Activated CD4-positive, alpha-beta T cell treated with anti-CD3 and anti-CD28 coated beads, Interleukin-2, amount 50 U/mL, for 4 hours (primary cell): ENCODE measurements around the gene RILP.
"Not testable (repeated sequence)": the region's sequence is repeated elsewhere in the genome, so short reads cannot be mapped to it uniquely, and the experiment has no call there.

Experiments
- DNase-seq, 2 experiments: peaks; one replicate each; pipeline ENCODE4 v3.0.0-alpha.2; 2020

The RILP gene

GRCh38 chr17:1649844-1650501 lies at the start of gene RILP:
Gene RILP (minus strand): TSS chr17:1649866. CDS start chr17:1649804, 62 bp downstream.
- no peak for DNase-seq

DNA sequence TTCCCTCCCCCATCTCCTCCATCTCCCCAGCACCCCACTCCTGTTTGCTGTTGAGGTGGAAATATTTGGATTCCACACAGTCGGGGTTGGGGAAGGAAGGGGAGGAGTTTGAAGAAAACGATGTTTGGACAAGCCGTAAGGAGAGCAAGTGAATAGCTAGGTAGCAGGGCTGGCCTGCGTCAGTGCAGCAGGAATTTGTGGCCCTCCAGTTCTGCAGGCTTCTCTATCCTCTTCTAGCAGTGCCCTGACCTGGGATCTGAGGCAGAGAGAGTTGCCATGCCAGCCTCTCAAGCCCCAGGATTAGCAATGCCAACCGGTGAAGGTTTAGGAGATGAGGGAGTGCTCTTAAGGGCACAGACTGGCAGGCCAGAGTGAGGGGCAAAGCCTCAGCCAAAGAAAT lies 48.0 kb upstream of the RILP start:
- DNase-seq: no peak

GRCh38 chr17:1695365-1695764 lies 45.7 kb upstream of the RILP start:
- no peak for DNase-seq

- no peak for DNase-seq
These were observed 43.7 kb upstream of the RILP start for GRCh38 chr17:1693339-1693738.

DNA sequence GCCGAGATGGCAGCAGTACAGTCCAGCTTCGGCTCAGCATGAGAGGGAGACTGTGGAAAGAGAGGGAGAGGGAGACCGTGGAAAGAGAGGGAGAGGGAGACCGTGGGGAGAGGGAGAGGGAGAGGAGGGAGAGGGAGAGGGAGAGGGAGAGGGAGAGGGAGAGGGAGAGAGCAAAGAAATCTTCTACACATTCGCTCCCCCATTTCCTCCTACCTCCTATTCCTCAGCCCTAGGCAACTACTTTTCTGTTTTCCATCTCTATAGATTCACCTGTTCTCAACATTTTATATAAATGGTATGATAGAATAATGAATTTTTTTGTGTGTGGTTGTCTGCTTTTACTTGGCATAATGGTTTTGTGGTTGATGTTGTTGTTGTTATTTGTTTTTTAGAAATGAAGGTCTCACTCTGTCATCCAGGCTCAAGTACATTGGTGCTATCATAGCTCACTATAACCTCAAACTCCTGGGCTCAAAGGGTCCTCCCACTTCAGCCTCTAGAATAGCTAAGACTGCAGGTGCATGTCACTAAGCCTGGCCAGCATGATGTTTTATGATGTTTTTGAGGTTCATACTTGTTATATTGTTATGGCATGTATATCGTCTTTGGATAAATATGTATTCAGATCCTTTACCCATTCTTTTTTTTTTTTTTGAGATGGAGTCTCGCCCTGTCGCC lies 41.0 kb upstream of the RILP start:
- no peak for DNase-seq

DNA sequence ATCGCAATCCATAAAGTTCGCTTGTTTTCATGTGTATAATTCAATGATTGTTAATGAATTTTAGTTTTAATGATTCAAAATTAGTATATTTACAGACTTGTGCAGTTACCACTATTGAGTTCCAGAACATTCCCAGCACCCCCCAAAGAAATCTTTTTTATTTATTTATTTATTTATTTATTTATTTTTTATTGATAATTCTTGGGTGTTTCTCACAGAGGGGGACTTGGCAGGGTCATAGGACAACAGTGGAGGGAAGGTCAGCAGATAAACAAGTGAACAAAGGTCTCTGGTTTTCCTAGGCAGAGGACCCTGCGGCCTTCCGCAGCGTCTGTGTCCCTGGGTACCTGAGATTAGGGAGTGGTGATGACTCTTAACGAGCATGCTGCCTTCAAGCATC lies 38.7 kb upstream of the RILP start:
- DNase-seq: not testable (repeated sequence)

GRCh38 chr17:1686086-1686485 lies 36.4 kb upstream of the RILP start:
- no peak for DNase-seq

DNA sequence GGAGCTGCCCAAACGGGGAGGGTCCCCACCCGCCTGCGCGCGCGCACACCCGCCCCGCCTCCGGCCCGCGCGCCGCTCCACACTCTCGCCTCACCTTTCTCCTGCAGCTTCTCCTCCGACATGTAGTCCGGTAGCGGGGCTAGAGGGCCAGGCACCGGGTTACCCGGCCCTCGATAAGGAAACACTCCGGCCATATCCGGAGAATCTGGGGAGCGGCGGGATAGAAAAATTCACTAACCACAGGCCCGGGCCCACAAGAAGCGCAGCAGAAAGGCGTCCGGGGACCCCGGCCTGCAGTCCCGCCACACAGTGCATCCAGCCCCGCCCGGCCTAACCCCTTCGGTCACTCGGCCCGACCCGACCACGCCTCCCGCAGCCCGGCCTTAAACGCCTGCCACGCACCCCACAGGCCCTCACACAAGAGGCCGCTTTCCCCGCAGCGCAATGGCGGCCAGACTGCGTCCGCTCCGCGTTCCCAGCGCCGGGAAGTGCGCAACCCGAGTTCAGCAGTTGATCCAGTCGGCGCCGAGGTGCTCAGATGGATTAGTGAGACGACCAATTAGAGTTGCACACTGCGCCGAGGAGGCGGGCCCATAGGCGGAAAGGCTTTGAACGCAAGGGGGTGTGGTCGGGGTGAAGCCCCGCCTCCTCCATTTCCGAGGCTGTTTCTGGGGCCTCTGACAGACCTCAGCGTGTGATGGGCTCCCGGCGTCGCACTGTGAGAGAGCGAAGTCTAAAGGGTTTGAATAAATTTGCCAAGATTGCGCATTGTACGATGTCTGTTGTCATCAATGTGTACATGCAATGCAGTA lies 34.9 kb upstream of the RILP start, which contains the start of gene PRPF8:
PRPF8 (minus strand) TSS at position 490 of the 812 bp plus-strand sequence; CDS start at position 194, 296 bp downstream.
- peak; percentile 98 for DNase-seq

GRCh38 chr17:1683459-1683858 lies 33.8 kb upstream of the RILP start:
- no peak for DNase-seq

- DNase-seq: no peak
These were observed 26.7 kb upstream of the RILP start for GRCh38 chr17:1676401-1676800.

DNA sequence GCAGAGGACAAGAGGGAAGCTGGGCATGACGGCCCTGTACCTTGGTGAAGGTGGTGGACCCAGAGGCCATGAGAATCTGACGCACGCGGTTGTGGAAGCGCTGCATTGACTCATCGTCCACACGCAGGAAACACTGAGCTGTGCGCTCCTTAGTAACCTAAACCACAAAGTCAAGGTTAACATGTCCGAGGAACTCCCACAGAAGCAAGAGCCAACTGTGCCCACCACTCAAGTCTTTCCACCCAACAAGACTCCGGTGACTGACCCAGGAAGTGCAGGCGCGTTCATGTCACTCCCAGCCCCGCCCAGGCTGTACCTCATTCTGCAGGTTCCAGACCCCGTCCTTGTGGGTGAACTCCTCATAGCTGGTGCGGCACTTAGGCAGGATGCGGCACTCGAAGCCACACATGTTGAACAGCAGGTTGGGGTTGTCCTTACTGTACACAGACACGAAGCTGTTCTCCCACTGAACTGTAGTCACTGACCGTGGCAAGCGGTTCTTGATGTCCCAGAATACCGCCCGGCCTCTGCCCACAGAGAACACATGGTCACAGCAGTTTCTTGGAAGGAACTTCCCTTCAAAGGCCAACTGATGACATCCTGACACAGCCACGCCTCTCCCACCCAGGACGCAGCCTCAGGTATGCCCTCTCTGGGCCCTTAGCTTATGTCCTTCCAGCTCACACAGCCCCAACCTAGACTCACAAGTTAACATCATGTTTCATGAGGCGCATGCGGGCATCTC lies 23.5 kb upstream of the RILP start:
- DNase-seq: peak in 1 of 2 experiments; percentile 9

DNA sequence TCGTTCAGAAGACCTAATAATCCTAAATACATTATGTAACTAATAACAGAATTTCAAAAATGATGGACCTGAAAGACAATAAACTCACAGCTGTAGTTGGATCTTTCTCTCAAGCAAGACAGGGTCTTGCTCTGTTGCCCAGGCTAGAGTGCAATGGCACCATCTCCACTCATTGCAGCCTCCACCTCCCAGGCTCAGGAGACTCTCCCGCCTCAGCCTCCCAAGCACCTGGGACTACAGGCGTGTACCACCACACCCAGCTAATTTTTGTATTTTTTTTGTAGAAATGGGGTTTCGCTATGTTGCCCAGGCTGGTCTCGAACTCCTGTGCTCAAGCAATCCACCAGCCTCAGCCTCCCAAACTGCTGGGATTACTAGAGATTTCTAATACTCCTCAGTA lies 14.3 kb upstream of the RILP start:
- not testable (repeated sequence) for DNase-seq

DNA sequence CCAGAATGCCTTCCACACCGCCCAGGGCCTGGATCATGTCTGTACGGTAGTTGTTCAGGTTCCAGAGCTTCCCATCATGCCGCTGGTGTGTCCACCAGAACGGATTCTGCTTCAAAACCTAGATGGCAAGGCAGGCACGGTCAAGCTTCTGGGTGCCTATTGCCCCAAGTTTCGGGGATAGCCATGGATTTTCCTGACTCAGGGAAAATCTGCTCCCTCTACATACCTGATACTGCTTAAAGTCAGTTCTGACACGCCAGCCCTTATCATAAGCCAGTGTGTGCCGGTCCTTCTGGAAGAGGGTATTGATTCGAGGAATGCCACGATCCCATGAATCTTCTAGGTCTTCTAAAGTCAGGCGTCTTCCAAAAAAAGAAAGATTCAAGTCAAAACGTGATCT lies 11.4 kb upstream of the RILP start:
- no peak for DNase-seq

DNA sequence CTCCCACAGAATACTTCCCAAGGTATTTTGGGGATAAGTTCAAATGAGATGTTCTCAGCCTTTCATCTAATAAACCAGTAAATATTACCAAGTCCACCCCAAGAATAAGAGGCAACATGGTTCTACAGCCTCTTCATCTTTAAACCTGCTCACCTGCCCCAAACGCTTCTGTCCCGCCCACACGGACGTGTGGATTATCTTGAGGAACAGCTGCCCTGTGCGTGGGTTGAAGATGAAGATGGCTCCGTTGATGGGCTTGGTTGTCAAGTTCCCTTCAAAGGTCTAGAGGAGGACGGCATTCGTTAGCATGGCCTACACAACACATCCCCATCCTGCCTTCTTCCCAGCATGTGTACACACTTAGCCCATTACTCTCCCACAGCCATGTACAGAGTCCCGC lies 8.4 kb upstream of the RILP start:
- DNase-seq: no peak

GRCh38 chr17:1653735-1654134 lies 4.1 kb upstream of the RILP start:
- DNase-seq: no peak

DNA sequence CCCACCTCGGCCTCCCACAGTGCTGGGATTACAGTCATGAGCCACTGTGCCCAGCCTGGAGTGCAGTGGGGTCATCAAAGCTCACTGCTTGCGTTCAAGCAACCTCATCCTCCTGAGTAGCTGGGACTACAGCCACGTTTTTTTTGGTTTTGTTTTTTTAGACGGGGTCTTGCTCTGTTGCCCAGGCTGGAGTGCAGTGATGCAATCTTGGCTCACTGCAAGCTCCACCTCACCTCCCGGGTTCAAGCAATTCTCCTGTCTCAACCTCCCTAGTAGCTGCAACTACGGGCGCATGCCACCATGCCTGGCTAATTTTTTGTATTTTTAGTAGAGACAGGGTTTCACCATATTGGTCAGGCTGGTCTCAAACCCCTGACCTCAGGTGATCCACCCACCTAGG lies 3.1 kb upstream of the RILP start:
- DNase-seq: not testable (repeated sequence)

DNA sequence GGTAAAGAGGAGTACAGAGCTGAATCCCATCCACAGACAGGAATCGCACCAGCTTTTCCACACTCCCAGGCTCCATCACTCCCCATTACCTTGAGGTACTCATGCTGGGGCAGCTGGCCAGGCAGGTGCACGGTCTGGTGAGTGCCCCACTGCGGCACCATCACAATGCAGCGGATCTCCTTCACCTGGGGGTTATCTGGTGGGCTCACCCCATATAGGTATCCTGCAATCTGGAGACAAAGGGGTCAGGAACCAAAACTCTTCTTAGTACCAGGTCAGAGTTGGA lies 1.8 kb upstream of the RILP start:
- DNase-seq: no peak

GRCh38 chr17:1650731-1651558 lies 1.3 kb upstream of the RILP start:
- no peak for DNase-seq

DNA sequence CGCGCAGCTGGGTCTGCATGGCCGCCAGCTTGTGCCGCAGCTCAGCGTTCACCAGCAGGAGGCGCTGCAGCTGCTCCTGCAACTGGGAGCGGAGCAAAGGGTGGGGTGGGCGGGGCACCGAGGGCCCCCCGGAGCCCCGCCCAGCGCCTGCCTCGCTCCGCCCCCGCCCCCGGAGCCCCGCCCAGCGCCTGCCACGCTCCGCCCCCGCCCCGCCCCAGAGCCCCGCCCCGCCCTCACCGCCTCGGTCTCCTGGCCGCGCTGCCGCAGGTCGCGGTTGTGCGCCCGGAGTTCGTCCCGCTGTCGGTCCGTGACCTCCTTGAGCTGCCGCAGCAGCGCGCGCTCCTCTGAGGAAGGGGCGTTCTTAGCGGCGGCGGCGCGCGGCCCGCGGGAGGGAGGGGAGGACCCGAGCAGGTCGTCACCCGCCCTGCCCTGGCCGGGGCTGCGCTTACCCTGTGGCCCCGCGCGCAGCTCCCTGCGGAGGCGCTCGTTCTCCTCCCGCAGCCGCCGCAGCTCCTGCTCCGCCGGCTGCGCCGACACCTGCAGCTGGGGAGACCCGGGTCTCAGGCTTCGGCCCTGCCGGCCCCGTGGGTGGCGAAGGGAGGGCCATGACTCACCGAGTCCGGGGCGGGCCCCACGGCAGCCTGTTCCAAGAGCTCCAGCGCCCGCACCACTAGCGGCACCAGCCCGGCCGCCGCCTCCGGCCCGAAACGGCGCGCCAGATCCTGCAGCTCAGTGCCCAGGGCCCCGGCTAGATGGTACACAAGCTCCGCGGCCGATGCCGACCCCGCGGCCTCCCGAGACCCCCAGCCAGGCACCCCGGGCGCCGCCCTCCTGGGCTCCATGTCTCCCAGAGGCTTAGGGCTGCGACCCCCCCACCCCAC lies 463 bp downstream of the RILP start:
- peak; percentile 89 to 90 for DNase-seq

DNA sequence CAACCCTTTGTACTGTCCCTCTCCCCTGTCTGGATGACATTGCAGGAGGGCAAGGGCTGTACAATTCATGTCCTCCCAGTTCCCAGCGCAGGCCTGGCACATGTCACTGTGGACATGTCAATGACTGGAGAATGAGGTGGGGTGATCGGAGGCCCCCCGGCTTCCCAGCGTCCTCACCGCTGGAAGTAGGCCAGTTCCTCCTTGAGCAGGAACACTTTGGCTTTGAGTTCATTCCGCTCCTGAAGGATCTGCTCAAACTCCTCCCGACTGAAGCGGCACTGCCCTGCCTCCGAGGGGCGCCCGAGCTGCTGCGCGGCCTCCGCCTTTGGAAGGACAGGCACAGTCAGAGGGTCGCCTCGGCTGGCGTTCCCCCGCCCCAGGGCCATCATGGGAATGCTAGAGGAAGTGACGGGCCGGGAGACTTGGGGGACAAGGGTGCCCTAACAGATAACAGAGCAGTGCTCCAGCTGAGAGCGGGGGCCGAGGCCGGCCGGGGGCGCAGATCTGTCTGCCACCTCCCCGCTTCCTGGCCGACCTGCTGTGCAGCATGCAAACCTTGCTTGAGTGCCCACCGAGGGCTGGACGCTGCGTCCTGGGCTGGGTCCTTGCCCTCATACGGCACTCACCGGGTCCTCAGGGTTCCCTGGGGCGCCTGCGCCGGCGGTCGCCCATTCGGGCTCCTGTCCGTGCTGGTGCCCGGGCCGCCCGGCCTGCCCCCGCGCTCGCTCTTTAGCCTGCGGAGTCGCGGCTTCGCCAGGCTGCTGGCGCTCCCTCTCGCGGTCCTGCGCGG lies 1.3 kb downstream of the RILP start:
- DNase-seq: no peak

GRCh38 chr17:1647802-1648171 lies 1.9 kb downstream of the RILP start:
- DNase-seq: no peak
